Left ventricle myocardium inferior (tissue), 1 donor: ENCODE data around the gene MDM1. TPM values are rescaled to one million over a fixed set of nuclear protein-coding genes. Genes with fewer than 3 reads are reported as not detected.

Source experiments
- DNase-seq: peaks from one replicate; pipeline ENCODE4 v3.0.0-alpha.2; 2020
- H3K27ac ChIP-seq: fragments of 200-600 bp; replicated peaks from 2 replicates; pipeline ENCODE4 v1.8.0; 2021
- H3K27me3 ChIP-seq: fragments of 200-600 bp; 2 replicates; pipeline ENCODE4 v1.8.0; 2021; ENCODE audit warnings: low read depth
- H3K36me3 ChIP-seq: fragments of 200-600 bp; 2 replicates; pipeline ENCODE4 v1.8.0; 2021
- H3K4me1 ChIP-seq: fragments of 200-600 bp; 2 replicates; pipeline ENCODE4 v1.8.0; 2021
- H3K4me3 ChIP-seq: fragments of 200-600 bp; 2 replicates; pipeline ENCODE4 v1.8.0; 2021; ENCODE audit warnings: mild to moderate bottlenecking, moderate library complexity
- H3K9me3 ChIP-seq: fragments of 200-600 bp; replicated peaks from 2 replicates; pipeline ENCODE4 v1.8.0; 2021
- CTCF ChIP-seq: fragments of 200-600 bp; IDR thresholded peaks from 2 replicates; pipeline ENCODE4 v1.8.0; 2021; ENCODE audit warnings: antibody characterized with exemption, mild to moderate bottlenecking, borderline replicate concordance
- intact Hi-C: fragments of 100-400 bp; cut with micrococcal nuclease; formaldehyde crosslinking; loops from one replicate; pipeline ENCODE4 v1.11.0; 2022
- total RNA-seq: library from RNA; stranded (reverse); fragmentation: NEBNext Ultra II Directional; extraction: Animal tissue kit (Norgen Biotek cat#: 25700); gene quantifications from one replicate; pipeline ENCODE4 v1.2.1, GENCODE V29; 2021
- donor health status: DM: no; HTN: yes; CAD: no; lungs with severe emphysema.

MDM1 gene
- total RNA-seq, 1 donor from 2014 or later: 7.8 TPM

GRCh38 chr12:68246350-68246749 is 85.8 kb downstream of the MDM1 start:
- H3K9me3 ChIP-seq: no peaks in the 10 kb centered on the region
- H3K36me3 ChIP-seq: no peaks in the 10 kb centered on the region
- no peak for TF ChIP-seq CTCF
- H3K27ac ChIP-seq: no peak overlapping the region
- H3K27me3 ChIP-seq: no peaks in the 10 kb centered on the region
- peaks cover 21% of the 10 kb centered on the region for H3K4me1 ChIP-seq
- intact Hi-C loops: no loop called here
- H3K4me3 ChIP-seq: no peak overlapping the region
- DNase-seq: no peak

GRCh38 chr12:68245180-68246021 is 86.8 kb downstream of the MDM1 start:
- H3K4me3 ChIP-seq: peak overlapping the region; percentile 44
- H3K27me3 ChIP-seq: no peaks in the 10 kb centered on the region
- H3K9me3 ChIP-seq: no peaks in the 10 kb centered on the region
- peaks cover 28% of the 10 kb centered on the region for H3K4me1 ChIP-seq
- no peak for DNase-seq
- no peak overlapping the region for H3K27ac ChIP-seq
- no peaks in the 10 kb centered on the region for H3K36me3 ChIP-seq
- TF ChIP-seq CTCF: no peak
- intact Hi-C loops: no loop called here

Other genes starting within 250 kb of the MDM1 start
- gene IFNG, start 172.6 kb downstream of the MDM1 start, total RNA-seq: not detected
- gene IL26, start 106.6 kb downstream of the MDM1 start, total RNA-seq: not detected
- gene IL22, start 78.8 kb downstream of the MDM1 start, total RNA-seq: not detected